Liver (tissue), 9 donors: ENCODE data around the gene KCNA2. TPM values are rescaled to one million over a fixed set of nuclear protein-coding genes. Genes with fewer than 3 reads are reported as not detected.

ENCODE experiments used
- DNase-seq: peaks from one replicate; pipeline ENCODE4 v3.0.0-alpha.2; 2017; ENCODE audit warnings: low spot score
- H3K27ac ChIP-seq, 2 donors: one replicate each; pipeline ENCODE4 v1.7.0; 2013; ENCODE audit warnings: inconsistent platforms in 2 of 2, low read length in 2 of 2, control low read depth in 1 of 2, low read depth in 1 of 2, mild to moderate bottlenecking in 1 of 2
- H3K27me3 ChIP-seq, 4 donors: one replicate each; pipeline versions ENCODE4 v1.6.1 to v1.7.0; 2013; ENCODE audit warnings: low read length in 3 of 4, inconsistent platforms in 1 of 4, mild to moderate bottlenecking in 1 of 4, moderate library complexity in 1 of 4; ENCODE audit not compliant: control insufficient read depth in 4 of 4, insufficient read depth in 4 of 4
- H3K36me3 ChIP-seq, 4 donors: one replicate each; pipeline versions ENCODE4 v1.6.1 to v1.7.0; 2013; ENCODE audit warnings: low read length in 3 of 4, mild to moderate bottlenecking in 3 of 4, low read depth in 1 of 4, moderate library complexity in 1 of 4; ENCODE audit not compliant: control insufficient read depth in 4 of 4, insufficient read depth in 3 of 4
- H3K4me1 ChIP-seq, 4 donors: one replicate each; pipeline versions ENCODE4 v1.6.1 to v1.7.0; 2013; ENCODE audit warnings: low read length in 3 of 4, mild to moderate bottlenecking in 3 of 4, moderate library complexity in 1 of 4; ENCODE audit not compliant: control insufficient read depth in 4 of 4, insufficient read depth in 4 of 4
- H3K4me3 ChIP-seq, 3 donors: one replicate each; pipeline versions ENCODE4 v1.6.1 to v1.7.0; 2013; ENCODE audit warnings: low read length in 3 of 3, control low read depth in 1 of 3, low read depth in 1 of 3, mild to moderate bottlenecking in 1 of 3
- H3K9ac ChIP-seq, 2 donors: one replicate each; pipeline ENCODE4 v1.7.0; 2013; ENCODE audit warnings: low read length in 2 of 2, mild to moderate bottlenecking in 2 of 2, moderate library complexity in 2 of 2, control low read depth in 1 of 2, low read depth in 1 of 2
- H3K9me3 ChIP-seq, 4 donors: one replicate each; pipeline versions ENCODE4 v1.6.1 to v1.7.0; 2013; ENCODE audit warnings: low read length in 3 of 4; ENCODE audit not compliant: control insufficient read depth in 4 of 4
- EGR1 ChIP-seq, 2 donors: IDR thresholded peaks; 2 replicates each; pipeline ENCODE4 v1.6.1; 2016 to 2018; ENCODE audit warnings: antibody characterized with exemption in 2 of 2, low read depth in 2 of 2
- FOXA1 ChIP-seq: IDR thresholded peaks from 2 replicates; pipeline ENCODE4 v1.6.1; 2016; ENCODE audit warnings: antibody characterized with exemption
- FOXA2 ChIP-seq: IDR thresholded peaks from 2 replicates; pipeline ENCODE4 v1.6.1; 2016; ENCODE audit warnings: antibody characterized with exemption
- GABPA ChIP-seq, 2 donors: IDR thresholded peaks in 1 of 2; conservative IDR thresholded peaks in 1 of 2; 2 replicates each; pipeline ENCODE4 v1.6.1; 2016; ENCODE audit warnings: antibody characterized with exemption in 2 of 2, mild to moderate bottlenecking in 1 of 2, moderate library complexity in 1 of 2
- HNF4A ChIP-seq, 2 donors: conservative IDR thresholded peaks; 2 replicates each; pipeline ENCODE4 v1.6.1; 2016; ENCODE audit warnings: antibody characterized with exemption in 2 of 2, mild to moderate bottlenecking in 2 of 2
- HNF4G ChIP-seq: IDR thresholded peaks from 2 replicates; pipeline ENCODE4 v1.6.1; 2016; ENCODE audit warnings: antibody characterized with exemption
- JUND ChIP-seq, 2 donors: IDR thresholded peaks; 2 replicates each; pipeline ENCODE4 v1.6.1; 2016; ENCODE audit warnings: antibody characterized with exemption in 2 of 2
- MAX ChIP-seq: IDR thresholded peaks from 2 replicates; pipeline ENCODE4 v1.6.1; 2016; ENCODE audit warnings: antibody characterized with exemption
- NR2F2 ChIP-seq: IDR thresholded peaks from 2 replicates; pipeline ENCODE4 v1.6.1; 2016; ENCODE audit warnings: antibody characterized with exemption
- RAD21 ChIP-seq, 2 donors: IDR thresholded peaks; 2 replicates each; pipeline ENCODE4 v1.6.1; 2016; ENCODE audit warnings: antibody characterized with exemption in 2 of 2, mild to moderate bottlenecking in 2 of 2
- REST ChIP-seq: IDR thresholded peaks from 2 replicates; pipeline ENCODE4 v1.6.1; 2016; ENCODE audit warnings: antibody characterized with exemption, mild to moderate bottlenecking
- RXRA ChIP-seq, 2 donors: IDR thresholded peaks; 2 replicates each; pipeline ENCODE4 v1.6.1; 2017 to 2018; ENCODE audit warnings: antibody characterized with exemption in 2 of 2, mild to moderate bottlenecking in 1 of 2
- SP1 ChIP-seq: IDR thresholded peaks from 2 replicates; pipeline ENCODE4 v1.6.1; 2018; ENCODE audit warnings: antibody characterized with exemption, mild to moderate bottlenecking
- TAF1 ChIP-seq: conservative IDR thresholded peaks from 2 replicates; pipeline ENCODE4 v1.6.1; 2016; ENCODE audit warnings: antibody characterized with exemption, mild to moderate bottlenecking
- YY1 ChIP-seq: IDR thresholded peaks from 2 replicates; pipeline ENCODE4 v1.6.1; 2016; ENCODE audit warnings: antibody characterized with exemption, mild to moderate bottlenecking
- ZBTB33 ChIP-seq: IDR thresholded peaks from 2 replicates; pipeline ENCODE4 v1.6.1; 2016; ENCODE audit warnings: antibody characterized with exemption
- WGBS: extraction: QIAGEN DNeasy Blood & Tissue Kit; methylation state at CpG from one replicate; pipeline ENCODE4 v1.1.7; 2013; 5-methylcytosine and 5-hydroxymethylcytosine counted together
- polyA plus RNA-seq, 2 donors: library from polyadenylated mRNA; stranded (reverse) in 1 of 2; unstranded in 1 of 2; fragments of 200-250 nt in 1 of 2; fragments of >200 nt in 1 of 2; fragmentation: Nextera tagmentation in 1 of 2; extraction: Ambion mirVana in 1 of 2; gene quantifications; one replicate each; pipeline versions ENCODE4 v1.2.1 to v1.2.3, GENCODE V29; 2013 to 2015
- total RNA-seq, 2 donors: library from RNA; depleted of rRNA; stranded (reverse); fragments of >200 nt; gene quantifications; one replicate each; pipeline ENCODE4 v1.2.3, GENCODE V29; 2014
- TF ChIP-seq, protein P1 (sequence below): fragments of 150-350 bp; IDR thresholded peaks from 2 replicates; pipeline ENCODE4 v1.5.1; 2017; ENCODE audit warnings: improper control_type of control experiment, low read depth, low read length; ENCODE audit not compliant: missing input control
- donor health status: healthy.
- donor health status: healthy.
- donor health status: healthy.
- donor health status: healthy.
- donor health status: healthy.

KCNA2 gene
- total and polyA plus RNA-seq, 4 donors = 0.02 to 0.08 TPM; not detected in 2

- TF ChIP-seq REST (no peak), SP1 (no peak)
These were observed 32.4 kb upstream of the KCNA2 start (continued) for GRCh38 chr1:110638556-110638955.

DNA sequence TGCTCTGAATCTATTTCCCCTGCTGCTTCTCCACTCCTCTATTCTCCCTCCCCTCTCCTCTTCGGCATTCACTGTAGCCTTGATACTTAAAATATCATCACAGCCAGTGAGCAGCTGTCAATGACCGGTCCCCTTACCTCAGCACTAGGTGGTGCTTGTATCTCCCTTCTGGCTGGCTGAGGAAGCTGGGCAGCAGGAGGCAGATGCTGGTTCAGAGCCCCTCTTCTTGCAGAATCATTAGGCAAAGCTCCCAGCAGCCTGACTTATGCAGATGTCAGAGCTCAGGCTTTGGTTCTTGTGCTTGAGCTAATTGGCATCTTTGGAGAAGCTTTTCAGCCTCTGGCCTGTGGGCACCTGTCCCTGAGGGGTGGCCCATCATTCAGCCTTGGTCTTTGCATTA is 31.9 kb upstream of the KCNA2 start:
- H3K36me3 ChIP-seq = no peaks in the 10 kb centered on the region
- peaks cover 0 to 3% (median 0%) of the 10 kb centered on the region in 4 donors for H3K27me3 ChIP-seq
- WGBS = 79% methylated on average over 2 of the region's 2 CpGs
- H3K9ac ChIP-seq = no peak overlapping the region
- H3K27ac ChIP-seq = no peak overlapping the region
- no peaks in the 10 kb centered on the region for H3K4me1 ChIP-seq
- no peaks in the 10 kb centered on the region for H3K9me3 ChIP-seq
- H3K4me3 ChIP-seq = no peak overlapping the region
- DNase-seq = no peak
- TF ChIP-seq EGR1 (IDR thresholded peaks at IDR 0.05; ENCODE audit: low read depth in 2 of 2) (no peak), HNF4A (conservative IDR thresholded peaks at IDR 0.05) (no peak), JUND (IDR thresholded peaks at IDR 0.05) (no peak), FOXA2 (no peak), GABPA (IDR thresholded peaks at IDR 0.05 in 1 of 2, conservative IDR thresholded peaks at IDR 0.05 in 1 of 2) (no peak), TAF1 (no peak), NR2F2 (no peak), SP1 (no peak), RAD21 (IDR thresholded peaks at IDR 0.05) (no peak), MAX (no peak)
- TF ChIP-seq, protein P1, sequence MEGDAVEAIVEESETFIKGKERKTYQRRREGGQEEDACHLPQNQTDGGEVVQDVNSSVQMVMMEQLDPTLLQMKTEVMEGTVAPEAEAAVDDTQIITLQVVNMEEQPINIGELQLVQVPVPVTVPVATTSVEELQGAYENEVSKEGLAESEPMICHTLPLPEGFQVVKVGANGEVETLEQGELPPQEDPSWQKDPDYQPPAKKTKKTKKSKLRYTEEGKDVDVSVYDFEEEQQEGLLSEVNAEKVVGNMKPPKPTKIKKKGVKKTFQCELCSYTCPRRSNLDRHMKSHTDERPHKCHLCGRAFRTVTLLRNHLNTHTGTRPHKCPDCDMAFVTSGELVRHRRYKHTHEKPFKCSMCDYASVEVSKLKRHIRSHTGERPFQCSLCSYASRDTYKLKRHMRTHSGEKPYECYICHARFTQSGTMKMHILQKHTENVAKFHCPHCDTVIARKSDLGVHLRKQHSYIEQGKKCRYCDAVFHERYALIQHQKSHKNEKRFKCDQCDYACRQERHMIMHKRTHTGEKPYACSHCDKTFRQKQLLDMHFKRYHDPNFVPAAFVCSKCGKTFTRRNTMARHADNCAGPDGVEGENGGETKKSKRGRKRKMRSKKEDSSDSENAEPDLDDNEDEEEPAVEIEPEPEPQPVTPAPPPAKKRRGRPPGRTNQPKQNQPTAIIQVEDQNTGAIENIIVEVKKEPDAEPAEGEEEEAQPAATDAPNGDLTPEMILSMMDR = no peak

DNA sequence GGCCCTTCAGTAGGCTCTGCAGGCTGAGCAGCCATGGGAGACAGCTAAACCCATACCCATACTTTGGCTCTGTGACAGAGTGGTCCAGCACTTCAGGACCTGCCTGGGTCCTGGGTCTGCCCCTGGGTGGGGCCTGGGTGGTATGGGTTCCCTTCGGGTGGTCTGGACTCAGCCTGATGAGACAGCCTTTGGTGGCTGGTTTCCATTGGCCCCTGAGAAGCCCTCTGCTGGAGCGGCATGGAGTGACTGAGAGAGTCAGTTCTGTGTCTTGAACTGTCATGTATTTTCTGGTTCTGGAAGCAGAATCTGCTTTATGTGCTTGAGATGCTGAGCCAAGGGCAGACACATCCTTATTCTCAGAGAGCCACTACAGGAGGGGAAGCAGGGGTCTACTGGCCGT is 31.3 kb upstream of the KCNA2 start:
- Histone ChIP-seq H3K36me3 (no peaks in the 10 kb centered on the region), H3K4me1 (no peaks in the 10 kb centered on the region), H3K9me3 (no peaks in the 10 kb centered on the region), H3K27ac (no peak overlapping the region), H3K9ac (no peak overlapping the region), H3K27me3 (peaks cover 0 to 3% (median 0%) of the 10 kb centered on the region in 4 donors), H3K4me3 (no peak overlapping the region)
- TF ChIP-seq RAD21 (IDR thresholded peaks at IDR 0.05) (no peak), FOXA2 (no peak), HNF4A (conservative IDR thresholded peaks at IDR 0.05) (no peak), RXRA (IDR thresholded peaks at IDR 0.05) (no peak), JUND (IDR thresholded peaks at IDR 0.05) (no peak), REST (no peak), EGR1 (IDR thresholded peaks at IDR 0.05; ENCODE audit: low read depth in 2 of 2) (no peak), FOXA1 (no peak), HNF4G (no peak), SP1 (no peak), ZBTB33 (no peak), YY1 (no peak)
- TF ChIP-seq, protein P1 = no peak
- DNase-seq = no peak
- 55% methylated on average over 3 of the region's 3 CpGs for WGBS
